Nephron progenitor cell (in vitro differentiated cells): ENCODE data around the gene EPHA4.

Experiments
- DNase-seq: peaks from one replicate; pipeline ENCODE4 v3.0.0; 2021
- H3K27ac Mint-ChIP-seq: 2 replicates; pipeline ENCODE4 v1.8.0; 2021; ENCODE audit warnings: mild to moderate bottlenecking, moderate library complexity, mixed read lengths
- H3K27me3 Mint-ChIP-seq: 2 replicates; pipeline ENCODE4 v1.8.0; 2021; ENCODE audit warnings: mild to moderate bottlenecking, low read depth, mixed read lengths; ENCODE audit not compliant: poor library complexity
- H3K36me3 Mint-ChIP-seq: 2 replicates; pipeline ENCODE4 v1.8.0; 2021; ENCODE audit warnings: low read depth, mixed read lengths
- H3K4me1 Mint-ChIP-seq: 2 replicates; pipeline ENCODE4 v1.8.0; 2021; ENCODE audit warnings: mixed read lengths
- H3K4me3 Mint-ChIP-seq: 2 replicates; pipeline ENCODE4 v1.8.0; 2021; ENCODE audit warnings: mild to moderate bottlenecking, moderate library complexity, mixed read lengths
- H3K9me3 Mint-ChIP-seq: 2 replicates; pipeline ENCODE4 v1.8.0; 2021; ENCODE audit warnings: mild to moderate bottlenecking, moderate library complexity, mixed read lengths
- CTCF ChIP-seq: fragments of 200-600 bp; sonication (generic); IDR thresholded peaks from 2 replicates; pipeline ENCODE4 v1.5.0; 2021; ENCODE audit warnings: antibody characterized with exemption

Gene EPHA4

GRCh38 chr2:221501210-221501882 is 70.8 kb downstream of the EPHA4 start:
- DNase-seq, result no peak
- Mint-ChIP-seq H3K36me3 (peaks cover 35% of the 10 kb centered on the region), H3K27ac (peak overlapping the region; percentile 55), H3K27me3 (no peaks in the 10 kb centered on the region), H3K4me3 (peak overlapping the region; percentile 15), H3K4me1 (peaks cover 53% of the 10 kb centered on the region), H3K9me3 (no peaks in the 10 kb centered on the region)
- no peak for TF ChIP-seq CTCF

- no peak for DNase-seq
- no peaks in the 10 kb centered on the region for H3K27me3 Mint-ChIP-seq
- H3K36me3 Mint-ChIP-seq, result peaks cover 41% of the 10 kb centered on the region
- peaks cover 60% of the 10 kb centered on the region for H3K4me1 Mint-ChIP-seq
- H3K9me3 Mint-ChIP-seq, result no peaks in the 10 kb centered on the region
- no peak overlapping the region for H3K4me3 Mint-ChIP-seq
- TF ChIP-seq CTCF, result no peak
- H3K27ac Mint-ChIP-seq, result peak overlapping the region; percentile 7
These were observed 71.4 kb downstream of the EPHA4 start for GRCh38 chr2:221500501-221501209.

GRCh38 chr2:221495731-221496130 is 76.4 kb downstream of the EPHA4 start:
- Mint-ChIP-seq H3K27ac (peak overlapping the region; percentile 93), H3K9me3 (no peaks in the 10 kb centered on the region), H3K36me3 (peaks cover 74% of the 10 kb centered on the region), H3K27me3 (no peaks in the 10 kb centered on the region), H3K4me3 (no peak overlapping the region), H3K4me1 (peaks cover 70% of the 10 kb centered on the region)
- TF ChIP-seq CTCF, result no peak
- no peak for DNase-seq

GRCh38 chr2:221494556-221494955 is 77.5 kb downstream of the EPHA4 start:
- Mint-ChIP-seq H3K27ac (peak overlapping the region; percentile 89), H3K4me3 (no peak overlapping the region), H3K4me1 (peaks cover 70% of the 10 kb centered on the region), H3K27me3 (no peaks in the 10 kb centered on the region), H3K9me3 (no peaks in the 10 kb centered on the region), H3K36me3 (peaks cover 63% of the 10 kb centered on the region)
- TF ChIP-seq CTCF, result no peak
- DNase-seq, result no peak

- no peak for TF ChIP-seq CTCF
- DNase-seq, result no peak
- Mint-ChIP-seq H3K4me1 (peaks cover 79% of the 10 kb centered on the region), H3K4me3 (no peak overlapping the region), H3K9me3 (no peaks in the 10 kb centered on the region), H3K27me3 (no peaks in the 10 kb centered on the region), H3K27ac (peak overlapping the region; percentile 62), H3K36me3 (peaks cover 65% of the 10 kb centered on the region)
These were observed 78.7 kb downstream of the EPHA4 start for GRCh38 chr2:221493391-221493790.
